Measurements from ENCODE around the gene LMO1.
A peak's percentile ranks its signal among the peaks of the same experiment; 100 is the strongest.

The LMO1 gene

DNA sequence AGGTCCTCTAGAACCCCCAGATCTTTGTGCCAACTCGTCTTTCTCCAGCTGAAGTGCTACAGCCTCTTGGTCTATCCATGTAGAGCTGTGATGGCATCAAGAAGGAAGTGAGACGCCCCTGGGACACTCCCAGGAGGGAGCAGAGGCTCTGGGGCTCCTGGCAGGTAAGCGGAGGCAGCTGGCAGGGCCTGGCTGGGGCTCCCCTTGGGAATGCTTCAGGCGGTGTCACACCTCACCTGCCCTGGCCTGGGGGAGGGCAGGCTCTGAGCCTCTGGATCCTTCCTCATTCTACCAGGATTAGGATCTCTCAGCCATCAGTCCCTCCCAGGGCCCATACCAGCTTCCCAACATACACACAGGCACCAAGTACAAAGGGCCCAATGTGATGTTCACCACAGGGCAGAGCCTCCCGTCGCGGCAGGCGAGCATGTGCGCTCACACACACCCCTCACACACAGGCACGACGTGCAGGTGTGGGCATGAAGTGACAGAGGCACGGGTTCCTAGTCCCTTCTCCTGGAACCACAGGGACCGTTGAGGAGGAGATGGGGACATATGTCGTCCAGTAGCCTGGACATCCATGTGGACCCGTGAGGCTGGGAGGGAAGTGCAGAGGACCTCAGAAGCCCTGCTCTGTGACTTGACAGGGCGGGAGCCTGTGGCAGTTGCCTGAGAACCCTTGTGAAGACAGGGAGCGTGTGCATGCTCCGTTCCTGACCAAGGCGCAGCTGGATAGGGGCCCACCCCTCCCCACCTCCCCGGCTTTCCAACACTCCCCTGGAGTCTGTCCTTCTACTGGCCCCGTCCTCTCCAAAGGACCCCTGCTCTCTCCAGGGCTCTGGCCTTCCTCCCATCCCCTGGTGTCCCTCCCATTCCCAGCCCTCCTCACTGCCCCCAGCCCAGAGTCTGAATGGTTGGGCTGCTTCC lies 32.5 kb downstream of the LMO1 start:
- Histone ChIP-seq H3K4me3 (ENCODE audit: insufficient read length, low read depth) (no peak overlapping the region), H3K9ac (ENCODE audit: insufficient read length, low read depth) (no peak overlapping the region), H3K36me3 (ENCODE audit: insufficient read depth, insufficient read length, low read length) (no peaks in the 10 kb centered on the region), H3K4me1 (ENCODE audit: insufficient read depth, insufficient read length) (peaks cover 25% of the 10 kb centered on the region), H3K9me3 (ENCODE audit: insufficient read depth, low read length) (no peaks in the 10 kb centered on the region), H3K27me3 (ENCODE audit: insufficient read depth, insufficient read length) (no peaks in the 10 kb centered on the region)
- TF ChIP-seq ZNF274 (IDR thresholded peaks at IDR 0.05; ENCODE audit: low read depth, low read length) (no peak), SUZ12 (IDR thresholded peaks at IDR 0.05; ENCODE audit: extremely low read depth, insufficient read depth, insufficient read length) (no peak), YY1 (IDR thresholded peaks at IDR 0.05; ENCODE audit: insufficient read depth, insufficient read length) (no peak)
- no peak for DNase-seq (ENCODE audit: low read depth, low spot score)

DNA sequence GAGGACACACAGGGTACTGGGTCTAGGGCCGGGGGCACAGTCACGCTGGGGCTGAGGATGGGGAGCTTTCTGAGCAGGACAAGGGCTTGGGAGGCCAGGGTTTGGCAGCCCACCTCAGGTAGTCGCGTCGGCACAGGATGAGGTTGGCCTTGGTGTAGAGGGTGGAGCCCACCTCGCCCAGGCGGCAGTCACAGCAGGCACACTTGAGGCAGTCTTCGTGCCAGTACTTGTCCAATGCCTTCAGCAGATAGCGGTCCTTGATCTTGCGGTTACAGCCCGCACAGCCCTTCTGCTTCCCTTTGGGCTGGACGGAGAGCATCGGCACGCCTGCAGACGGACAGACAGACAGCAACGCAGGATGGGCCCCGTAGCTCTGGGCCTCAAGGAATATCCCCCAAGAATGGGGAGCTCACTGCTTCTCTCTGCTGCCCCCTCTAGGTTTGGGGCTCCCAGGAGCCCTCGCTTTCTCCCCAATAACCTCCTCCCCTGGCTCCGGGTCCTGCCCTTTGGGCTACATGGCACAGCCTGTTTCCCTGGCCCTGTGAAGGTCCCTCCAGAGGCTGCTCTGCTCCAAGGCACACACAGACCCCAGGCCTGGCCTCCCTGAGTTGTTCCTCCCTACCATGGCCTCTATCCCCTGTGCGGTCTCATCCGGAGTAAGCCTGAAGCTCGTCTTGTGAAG lies 33.4 kb downstream of the LMO1 start:
- TF ChIP-seq ZNF274 (IDR thresholded peaks at IDR 0.05; ENCODE audit: low read depth, low read length) (no peak), YY1 (IDR thresholded peaks at IDR 0.05; ENCODE audit: insufficient read depth, insufficient read length) (no peak), SUZ12 (IDR thresholded peaks at IDR 0.05; ENCODE audit: extremely low read depth, insufficient read depth, insufficient read length) (no peak)
- Histone ChIP-seq H3K36me3 (ENCODE audit: insufficient read depth, insufficient read length, low read length) (no peaks in the 10 kb centered on the region), H3K9ac (ENCODE audit: insufficient read length, low read depth) (no peak overlapping the region)

GRCh38 chr11:8229299-8230177 lies 34.1 kb downstream of the LMO1 start:
- H3K27me3 ChIP-seq (ENCODE audit: insufficient read depth, insufficient read length) = no peaks in the 10 kb centered on the region
- peak overlapping the region; percentile 32 for H3K9ac ChIP-seq (ENCODE audit: insufficient read length, low read depth)
- DNase-seq (ENCODE audit: low read depth, low spot score) = no peak
- peaks cover 24% of the 10 kb centered on the region for H3K4me1 ChIP-seq (ENCODE audit: insufficient read depth, insufficient read length)
- H3K36me3 ChIP-seq (ENCODE audit: insufficient read depth, insufficient read length, low read length) = no peaks in the 10 kb centered on the region
- TF ChIP-seq YY1 (IDR thresholded peaks at IDR 0.05; ENCODE audit: insufficient read depth, insufficient read length) (no peak), ZNF274 (IDR thresholded peaks at IDR 0.05; ENCODE audit: low read depth, low read length) (no peak), SUZ12 (IDR thresholded peaks at IDR 0.05; ENCODE audit: extremely low read depth, insufficient read depth, insufficient read length) (no peak)
- no peak overlapping the region for H3K4me3 ChIP-seq (ENCODE audit: insufficient read length, low read depth)
- H3K9me3 ChIP-seq (ENCODE audit: insufficient read depth, low read length) = no peaks in the 10 kb centered on the region

More for the DNA sequence above, 33.4 kb downstream of the LMO1 start:
- H3K4me3 ChIP-seq (ENCODE audit: insufficient read length, low read depth) = no peak overlapping the region
- peaks cover 25% of the 10 kb centered on the region for H3K4me1 ChIP-seq (ENCODE audit: insufficient read depth, insufficient read length)
- no peak for DNase-seq (ENCODE audit: low read depth, low spot score)
- no peaks in the 10 kb centered on the region for H3K27me3 ChIP-seq (ENCODE audit: insufficient read depth, insufficient read length)
- H3K9me3 ChIP-seq (ENCODE audit: insufficient read depth, low read length) = no peaks in the 10 kb centered on the region

GRCh38 chr11:8228231-8228630 lies 35.4 kb downstream of the LMO1 start:
- Histone ChIP-seq H3K9me3 (ENCODE audit: insufficient read depth, low read length) (no peaks in the 10 kb centered on the region), H3K4me1 (ENCODE audit: insufficient read depth, insufficient read length) (peaks cover 20% of the 10 kb centered on the region), H3K9ac (ENCODE audit: insufficient read length, low read depth) (peak overlapping the region; percentile 56), H3K4me3 (ENCODE audit: insufficient read length, low read depth) (no peak overlapping the region), H3K36me3 (ENCODE audit: insufficient read depth, insufficient read length, low read length) (no peaks in the 10 kb centered on the region), H3K27me3 (ENCODE audit: insufficient read depth, insufficient read length) (no peaks in the 10 kb centered on the region)
- no peak for TF ChIP-seq YY1 (IDR thresholded peaks at IDR 0.05; ENCODE audit: insufficient read depth, insufficient read length)
- TF ChIP-seq SUZ12 (IDR thresholded peaks at IDR 0.05; ENCODE audit: extremely low read depth, insufficient read depth, insufficient read length) = no peak
- no peak for TF ChIP-seq ZNF274 (IDR thresholded peaks at IDR 0.05; ENCODE audit: low read depth, low read length)
- DNase-seq (ENCODE audit: low read depth, low spot score) = no peak

DNA sequence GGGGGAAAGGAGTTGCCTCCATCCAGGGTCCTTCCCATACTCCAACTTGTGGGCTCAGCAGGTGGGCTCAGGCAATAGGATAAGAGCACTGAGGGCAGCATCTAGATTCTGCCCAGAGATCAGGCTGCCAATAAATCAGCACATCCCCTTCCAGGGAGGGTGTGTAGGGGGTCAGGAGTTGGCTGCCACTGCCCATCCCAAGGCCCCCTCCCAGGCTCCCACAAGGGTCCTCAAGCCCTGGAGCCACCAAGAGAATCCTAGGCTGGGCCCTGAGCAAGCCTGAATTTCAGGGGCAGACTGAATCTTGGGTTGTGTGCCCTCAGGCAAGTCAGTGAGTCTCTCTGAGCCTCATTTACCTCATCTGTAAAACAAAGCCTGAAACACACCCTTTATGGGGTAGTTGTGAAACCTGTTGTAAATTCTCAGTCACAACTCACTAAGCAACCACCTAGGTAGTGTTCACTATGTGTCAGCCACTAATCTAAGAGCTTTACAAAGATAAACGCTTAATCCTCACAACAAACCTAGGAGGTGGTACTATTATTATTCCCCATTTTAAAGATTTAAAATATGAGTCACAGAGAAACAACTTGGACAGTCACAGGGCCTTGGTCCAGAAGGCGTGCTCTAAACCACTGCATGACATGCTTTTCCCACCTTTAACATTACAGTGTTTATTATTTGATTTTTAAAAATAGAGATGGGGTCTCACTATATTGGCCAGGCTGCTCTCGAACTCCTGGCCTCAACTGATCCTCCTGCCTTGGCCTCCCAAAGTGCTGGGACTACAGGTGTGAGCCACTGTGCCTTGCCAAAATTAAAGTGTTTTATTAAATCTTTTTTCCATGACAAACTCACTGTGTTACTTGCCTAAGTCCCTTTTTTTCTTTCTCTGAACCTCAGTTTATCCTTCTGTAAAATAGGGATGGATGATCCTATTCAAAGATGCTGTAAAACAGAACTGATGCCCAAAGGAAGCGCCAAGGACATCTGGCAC lies 36.2 kb downstream of the LMO1 start:
- no peaks in the 10 kb centered on the region for H3K9me3 ChIP-seq (ENCODE audit: insufficient read depth, low read length)
- DNase-seq (ENCODE audit: low read depth, low spot score) = no peak
- peaks cover 20% of the 10 kb centered on the region for H3K4me1 ChIP-seq (ENCODE audit: insufficient read depth, insufficient read length)
- no peaks in the 10 kb centered on the region for H3K27me3 ChIP-seq (ENCODE audit: insufficient read depth, insufficient read length)
- H3K4me3 ChIP-seq (ENCODE audit: insufficient read length, low read depth) = no peak overlapping the region
- no peaks in the 10 kb centered on the region for H3K36me3 ChIP-seq (ENCODE audit: insufficient read depth, insufficient read length, low read length)
- no peak for TF ChIP-seq ZNF274 (IDR thresholded peaks at IDR 0.05; ENCODE audit: low read depth, low read length)
- no peak for TF ChIP-seq YY1 (IDR thresholded peaks at IDR 0.05; ENCODE audit: insufficient read depth, insufficient read length)
- peak overlapping the region; percentile 66 for H3K9ac ChIP-seq (ENCODE audit: insufficient read length, low read depth)

DNA sequence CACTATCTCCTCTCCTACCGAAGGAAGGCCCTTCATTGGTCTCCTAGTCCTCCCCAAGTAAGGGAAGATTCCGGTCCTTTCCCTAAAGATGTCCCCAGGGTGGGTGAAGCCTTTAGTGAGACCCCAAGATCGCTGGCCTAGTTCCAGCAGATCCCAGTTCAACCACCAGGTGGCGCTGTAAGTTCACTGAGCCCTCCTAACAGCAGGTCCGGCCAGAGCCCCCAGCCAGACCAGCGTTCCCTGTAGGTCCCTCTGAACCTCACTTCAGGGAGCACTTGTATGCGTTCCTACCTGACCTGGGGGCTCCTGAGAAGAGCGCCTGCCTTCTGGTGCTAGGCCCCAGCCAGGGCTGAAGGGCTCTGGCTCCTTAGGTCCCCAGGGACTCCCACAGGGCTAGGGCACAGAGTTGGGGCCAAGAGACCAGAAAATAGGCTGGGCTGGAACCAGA lies 38.1 kb downstream of the LMO1 start:
- no peak for TF ChIP-seq YY1 (IDR thresholded peaks at IDR 0.05; ENCODE audit: insufficient read depth, insufficient read length)
- TF ChIP-seq SUZ12 (IDR thresholded peaks at IDR 0.05; ENCODE audit: extremely low read depth, insufficient read depth, insufficient read length) = no peak
- no peak for TF ChIP-seq ZNF274 (IDR thresholded peaks at IDR 0.05; ENCODE audit: low read depth, low read length)
- Histone ChIP-seq H3K4me1 (ENCODE audit: insufficient read depth, insufficient read length) (peaks cover 20% of the 10 kb centered on the region), H3K4me3 (ENCODE audit: insufficient read length, low read depth) (no peak overlapping the region), H3K27me3 (ENCODE audit: insufficient read depth, insufficient read length) (no peaks in the 10 kb centered on the region), H3K9ac (ENCODE audit: insufficient read length, low read depth) (no peak overlapping the region), H3K9me3 (ENCODE audit: insufficient read depth, low read length) (no peaks in the 10 kb centered on the region), H3K36me3 (ENCODE audit: insufficient read depth, insufficient read length, low read length) (no peaks in the 10 kb centered on the region)
- DNase-seq (ENCODE audit: low read depth, low spot score) = no peak

Measured in NT2/D1 (cell line).